ENCODE results near the gene HK1. TPM values are rescaled to one million over a fixed set of nuclear protein-coding genes. Genes with fewer than 3 reads are reported as not detected.

Gene HK1
- total RNA-seq, 2 experiments from 2014 or later = 13.1 to 31.5 TPM

GRCh38 chr10:69246036-69246435, 32.3 kb upstream of the HK1 start:
- no TSS peak for BruUV-seq (replicated peaks)
- Histone ChIP-seq H3K4me3 (ENCODE audit: low read depth, low read length, poor library complexity, severe bottlenecking) (no peak overlapping the region), H2AFZ (ENCODE audit: low read length) (no peak overlapping the region), H3K4me2 (ENCODE audit: low read length) (no peak overlapping the region), H3K4me1 (ENCODE audit: insufficient read depth, low read length, poor library complexity, severe bottlenecking) (no peaks in the 10 kb centered on the region), H3K9me2 (ENCODE audit: insufficient read depth, low read length) (no peaks in the 10 kb centered on the region), H3K79me2 (ENCODE audit: insufficient read depth, low read depth, low read length) (no peaks in the 10 kb centered on the region), H3K36me3 (ENCODE audit: insufficient read depth, low read length) (no peaks in the 10 kb centered on the region), H4K20me1 (ENCODE audit: insufficient read depth, low read length) (no peaks in the 10 kb centered on the region), H3K27ac (ENCODE audit: low read depth, low read length, poor library complexity, severe bottlenecking) (no peak overlapping the region), H3K9me3 (ENCODE audit: low read length) (no peaks in the 10 kb centered on the region)
- DNase-seq (ENCODE audit: low spot score) = no peak
- CTCF ChIA-PET (ENCODE audit: unreplicated experiment) = no interaction called here
- POLR2A ChIA-PET = interaction anchor here (0.5 kb wide), 1 partner anchor 825 kb away, joined by 4 read pairs; no protein-coding TSS in a partner anchor
- no peak for TF ChIP-seq EZH2phosphoT487 (IDR thresholded peaks at IDR 0.05; ENCODE audit: borderline replicate concordance, low read depth, low read length)
- TF ChIP-seq, protein P1, sequence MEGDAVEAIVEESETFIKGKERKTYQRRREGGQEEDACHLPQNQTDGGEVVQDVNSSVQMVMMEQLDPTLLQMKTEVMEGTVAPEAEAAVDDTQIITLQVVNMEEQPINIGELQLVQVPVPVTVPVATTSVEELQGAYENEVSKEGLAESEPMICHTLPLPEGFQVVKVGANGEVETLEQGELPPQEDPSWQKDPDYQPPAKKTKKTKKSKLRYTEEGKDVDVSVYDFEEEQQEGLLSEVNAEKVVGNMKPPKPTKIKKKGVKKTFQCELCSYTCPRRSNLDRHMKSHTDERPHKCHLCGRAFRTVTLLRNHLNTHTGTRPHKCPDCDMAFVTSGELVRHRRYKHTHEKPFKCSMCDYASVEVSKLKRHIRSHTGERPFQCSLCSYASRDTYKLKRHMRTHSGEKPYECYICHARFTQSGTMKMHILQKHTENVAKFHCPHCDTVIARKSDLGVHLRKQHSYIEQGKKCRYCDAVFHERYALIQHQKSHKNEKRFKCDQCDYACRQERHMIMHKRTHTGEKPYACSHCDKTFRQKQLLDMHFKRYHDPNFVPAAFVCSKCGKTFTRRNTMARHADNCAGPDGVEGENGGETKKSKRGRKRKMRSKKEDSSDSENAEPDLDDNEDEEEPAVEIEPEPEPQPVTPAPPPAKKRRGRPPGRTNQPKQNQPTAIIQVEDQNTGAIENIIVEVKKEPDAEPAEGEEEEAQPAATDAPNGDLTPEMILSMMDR (conservative IDR thresholded peaks at IDR 0.05; ENCODE audit: low read length) = no peak
- intact Hi-C loops (cut with micrococcal nuclease; ENCODE audit: unreplicated experiment) = no loop called here

DNA sequence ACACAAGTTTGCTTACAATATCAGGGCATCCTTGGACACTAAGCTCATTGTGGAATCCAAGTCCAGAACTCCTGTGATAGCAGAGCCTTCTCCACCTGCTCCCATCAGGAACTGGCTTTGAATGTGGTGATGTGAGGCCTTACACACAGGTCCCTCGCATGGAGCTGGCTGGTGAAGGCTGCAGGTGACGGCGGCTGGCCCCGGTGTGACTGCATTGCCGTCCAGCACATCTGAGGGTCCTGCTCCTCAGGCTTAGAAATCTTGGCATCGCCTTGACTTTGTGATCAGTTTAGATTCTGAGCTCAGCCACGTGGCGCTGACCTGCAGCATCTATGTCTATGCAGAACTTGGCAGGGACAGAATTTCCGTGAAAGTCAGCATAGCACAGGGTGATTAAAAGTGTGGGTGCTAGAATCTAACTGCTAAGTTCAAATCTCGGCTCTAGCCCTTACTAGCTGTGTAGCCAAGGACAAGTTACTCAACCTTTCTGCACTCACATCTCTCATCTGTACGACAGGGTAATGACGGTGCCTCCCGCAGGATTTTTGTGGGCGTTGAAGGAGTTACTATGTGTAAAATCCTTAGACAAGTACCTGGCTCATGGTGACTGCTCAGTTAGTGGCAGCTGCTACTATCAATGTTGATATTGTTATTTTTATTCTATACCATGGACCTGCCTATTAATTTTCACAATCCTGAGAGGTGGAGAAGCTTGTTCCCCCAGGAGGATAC, 31.5 kb upstream of the HK1 start:
- DNase-seq (ENCODE audit: low spot score) = no peak
- ChIA-PET CTCF (ENCODE audit: unreplicated experiment) (no interaction called here), POLR2A (interaction anchor here (0.5 to 0.6 kb wide), 2 partner anchors 24 to 826 kb away, joined by 4 to 6 read pairs; no protein-coding TSS in a partner anchor)
- no peak overlapping the region for H3K27ac ChIP-seq (ENCODE audit: low read depth, low read length, poor library complexity, severe bottlenecking)
- H3K79me2 ChIP-seq (ENCODE audit: insufficient read depth, low read depth, low read length) = no peaks in the 10 kb centered on the region
- H3K9me2 ChIP-seq (ENCODE audit: insufficient read depth, low read length) = no peaks in the 10 kb centered on the region
- TF ChIP-seq EZH2phosphoT487 (IDR thresholded peaks at IDR 0.05; ENCODE audit: borderline replicate concordance, low read depth, low read length) = no peak
- TF ChIP-seq, protein P1 (conservative IDR thresholded peaks at IDR 0.05; ENCODE audit: low read length) = no peak
- H3K4me2 ChIP-seq (ENCODE audit: low read length) = no peak overlapping the region
- no peaks in the 10 kb centered on the region for H3K36me3 ChIP-seq (ENCODE audit: insufficient read depth, low read length)
- no peak overlapping the region for H3K4me3 ChIP-seq (ENCODE audit: low read depth, low read length, poor library complexity, severe bottlenecking)
- H2AFZ ChIP-seq (ENCODE audit: low read length) = no peak overlapping the region
- H4K20me1 ChIP-seq (ENCODE audit: insufficient read depth, low read length) = no peaks in the 10 kb centered on the region
- no peaks in the 10 kb centered on the region for H3K9me3 ChIP-seq (ENCODE audit: low read length)
- no TSS peak for BruUV-seq (replicated peaks)
- H3K4me1 ChIP-seq (ENCODE audit: insufficient read depth, low read length, poor library complexity, severe bottlenecking) = no peaks in the 10 kb centered on the region
- intact Hi-C loops (cut with micrococcal nuclease; ENCODE audit: unreplicated experiment) = no loop called here

GRCh38 chr10:69247313-69247710, 31.0 kb upstream of the HK1 start:
- Histone ChIP-seq H3K27ac (ENCODE audit: low read depth, low read length, poor library complexity, severe bottlenecking) (no peak overlapping the region), H3K4me2 (ENCODE audit: low read length) (no peak overlapping the region), H3K36me3 (ENCODE audit: insufficient read depth, low read length) (no peaks in the 10 kb centered on the region), H2AFZ (ENCODE audit: low read length) (no peak overlapping the region), H3K4me3 (ENCODE audit: low read depth, low read length, poor library complexity, severe bottlenecking) (no peak overlapping the region), H3K4me1 (ENCODE audit: insufficient read depth, low read length, poor library complexity, severe bottlenecking) (no peaks in the 10 kb centered on the region), H3K9me2 (ENCODE audit: insufficient read depth, low read length) (no peaks in the 10 kb centered on the region), H3K79me2 (ENCODE audit: insufficient read depth, low read depth, low read length) (no peaks in the 10 kb centered on the region), H3K9me3 (ENCODE audit: low read length) (no peaks in the 10 kb centered on the region), H4K20me1 (ENCODE audit: insufficient read depth, low read length) (no peaks in the 10 kb centered on the region)
- ChIA-PET POLR2A (no interaction called here), CTCF (ENCODE audit: unreplicated experiment) (no interaction called here)
- TF ChIP-seq, protein P1 (conservative IDR thresholded peaks at IDR 0.05; ENCODE audit: low read length) = no peak
- TF ChIP-seq EZH2phosphoT487 (IDR thresholded peaks at IDR 0.05; ENCODE audit: borderline replicate concordance, low read depth, low read length) = no peak
- intact Hi-C loops (cut with micrococcal nuclease; ENCODE audit: unreplicated experiment) = no loop called here
- DNase-seq (ENCODE audit: low spot score) = no peak
- no TSS peak for BruUV-seq (replicated peaks)
